ENCODE data around the gene ATP13A3. TPM values are rescaled to one million over a fixed set of nuclear protein-coding genes. Genes with fewer than 3 reads are reported as not detected.

The ATP13A3 gene
- 187 and 569 TPM in 2 replicates for total RNA-seq (2011; cell fraction: chromatin; rRNA removed; ENCODE audit: low replicate concordance)
- total RNA-seq (2011; cell fraction: nucleolus; rRNA removed) = 75.4 and 99.2 TPM in 2 replicates
- 212 and 321 TPM in 2 replicates for total RNA-seq (2011; cell fraction: nucleoplasm; rRNA removed)
- total RNA-seq (2014; rRNA removed) (72.3 and 86.6 TPM in 2 replicates), total RNA-seq (2014; rRNA removed; fragmentation: Illumina TruSeq; extraction: Trizol) (116 and 120 TPM in 2 replicates), total RNA-seq (2015; rRNA removed; fragmentation: Illumina TruSeq; extraction: Trizol) (87.3 and 95.8 TPM in 2 replicates), total RNA-seq (2021) (85.4 and 95.2 TPM in 2 replicates), polyA plus RNA-seq (2011; rRNA removed) (99.4 and 135 TPM in 2 replicates), polyA plus RNA-seq (2014; fragmentation: Illumina TruSeq; extraction: Trizol) (65.9 and 77.7 TPM in 2 replicates), polyA plus RNA-seq (2014; fragmentation: Nextera tagmentation; extraction: Ambion mirVana) (10 to 100 TPM; 16.6 to 16.8 TPM), polyA plus RNA-seq (2014; rRNA removed) (46.2 and 54.7 TPM in 2 replicates), polyA minus RNA-seq (2011; rRNA and poly(A)+ RNA removed) (360 and 406 TPM in 2 replicates), Bru-seq, nascent RNA (percentile 90 among the genes with signal in this experiment), BruChase-seq, experiment 1, labeled RNA remaining after a 2-hour chase (percentile 95 among the genes with signal in this experiment), BruChase-seq, experiment 2, labeled RNA remaining after a 6-hour chase (percentile 96 among the genes with signal in this experiment)
- polyA plus RNA-seq (2011; cell fraction: cytosol; rRNA removed) = 14.3 and 36.7 TPM in 2 replicates
- polyA plus RNA-seq (2011; cell fraction: nucleus; rRNA removed) = 52.7 and 77.5 TPM in 2 replicates
- polyA plus RNA-seq (2012) = 35.4 and 37.3 TPM in 2 replicates
- polyA minus RNA-seq (2011; cell fraction: cytosol; rRNA and poly(A)+ RNA removed) = 76.2 and 93.9 TPM in 2 replicates
- polyA minus RNA-seq (2011; cell fraction: nucleus; rRNA and poly(A)+ RNA removed) = 87.1 and 158 TPM in 2 replicates
- long read RNA-seq, experiment 1, full-length matches to known transcripts = 9 of 87 reads
- long read RNA-seq, experiment 1, partial matches to known transcripts = 26 of 87 reads
- long read RNA-seq, experiment 1, other reads (novel, unspliced or antisense) = 52 of 87 reads
- long read RNA-seq, experiment 2, partial matches to known transcripts = 0 of 23 reads
- long read RNA-seq, experiment 2, other reads (novel, unspliced or antisense) = 23 of 23 reads
- long read RNA-seq, experiment 3, partial matches to known transcripts = 0 of 2 reads
- long read RNA-seq, experiment 3, other reads (novel, unspliced or antisense) = 1 of 2 reads

GRCh38 chr3:194486540-194487288 lies at the start of gene ATP13A3:
Gene ATP13A3 (minus strand): TSS chr3:194487002. CDS start chr3:194462190, 24,812 bp downstream.
- in situ Hi-C loops (cut with MboI) = no loop called here
- CTCF ChIA-PET (ENCODE audit: low intra/inter-chr PET ratio) = interaction anchor here (1.4 kb wide), 1 partner anchor 15 kb away, joined by 5 read pairs; no protein-coding TSS in a partner anchor
- TF ChIP-seq ARID3A (IDR thresholded peaks at IDR 0.05; ENCODE audit: borderline replicate concordance, low read depth, low read length) (no peak), PHF21A (IDR thresholded peaks at IDR 0.05; ENCODE audit: borderline replicate concordance, low read depth) (no peak), RBBP5 (IDR thresholded peaks at IDR 0.05; ENCODE audit: borderline replicate concordance, insufficient read depth, low read length, poor library complexity, severe bottlenecking) (peak; percentile 62), SP1 (CRISPR knock-in tag; IDR thresholded peaks at IDR 0.05) (peak; percentile 69; the same call in 1 of the 2 replicates), POLR2G (IDR thresholded peaks at IDR 0.05; ENCODE audit: low read depth, low read length) (peak; percentile 85), MCM7 (IDR thresholded peaks at IDR 0.05) (no peak), PTBP1 (IDR thresholded peaks at IDR 0.05; ENCODE audit: low read depth, low read length) (no peak), KAT8 (IDR thresholded peaks at IDR 0.05; ENCODE audit: low read depth) (no peak), HNRNPK (IDR thresholded peaks at IDR 0.05; ENCODE audit: low read depth, low read length, poor library complexity, severe bottlenecking) (peak; percentile 19), PKNOX1 (IDR thresholded peaks at IDR 0.05) (no peak)
- TF ChIP-seq, protein P1, sequence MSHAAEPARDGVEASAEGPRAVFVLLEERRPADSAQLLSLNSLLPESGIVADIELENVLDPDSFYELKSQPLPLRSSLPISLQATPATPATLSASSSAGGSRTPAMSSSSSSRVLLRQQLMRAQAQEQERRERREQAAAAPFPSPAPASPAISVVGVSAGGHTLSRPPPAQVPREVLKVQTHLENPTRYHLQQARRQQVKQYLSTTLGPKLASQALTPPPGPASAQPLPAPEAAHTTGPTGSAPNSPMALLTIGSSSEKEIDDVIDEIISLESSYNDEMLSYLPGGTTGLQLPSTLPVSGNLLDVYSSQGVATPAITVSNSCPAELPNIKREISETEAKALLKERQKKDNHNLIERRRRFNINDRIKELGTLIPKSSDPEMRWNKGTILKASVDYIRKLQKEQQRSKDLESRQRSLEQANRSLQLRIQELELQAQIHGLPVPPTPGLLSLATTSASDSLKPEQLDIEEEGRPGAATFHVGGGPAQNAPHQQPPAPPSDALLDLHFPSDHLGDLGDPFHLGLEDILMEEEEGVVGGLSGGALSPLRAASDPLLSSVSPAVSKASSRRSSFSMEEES (CRISPR knock-in tag; IDR thresholded peaks at IDR 0.05) = peak; percentile 96

More at GRCh38 chr3:194486540-194487288, at the start of gene ATP13A3:
- peaks cover 48 to 60% of the 10 kb centered on the region in 2 experiments for H3K4me1 ChIP-seq (replicated peaks in 1 of 2; ENCODE audit: control insufficient read depth in 2 of 2, insufficient read depth in 2 of 2, low read length in 2 of 2)
- peaks cover 9% of the 10 kb centered on the region; the same call in 1 of the 2 replicates for H4K20me1 ChIP-seq (replicated peaks; ENCODE audit: control insufficient read depth, insufficient read depth, low read length)
- FAIRE-seq (no peak), DNase-seq (ENCODE audit: extremely low read depth in 1 of 4, low spot score in 3 of 4) (peak; percentile 92 to 97 (median 96)), ATAC-seq (peak; percentile 84)
- BruUV-seq (replicated peaks) = no TSS peak
- 1% methylated on average over 34 of the region's 99 CpGs for WGBS (ENCODE audit: insufficient coverage, low coverage, missing lambda C conversion rate)
- peak within 1 kb of the TSS; percentile 93 for H3K4me2 ChIP-seq (ENCODE audit: insufficient read depth, low read length)
- H3K9ac ChIP-seq (ENCODE audit: insufficient read depth in 1 of 2, low read depth in 2 of 2, low read length in 2 of 2) = peak within 1 kb of the TSS; percentile 85 to 98
- H3K27ac ChIP-seq (ENCODE audit: extremely low read depth, low read depth, low read length) = peak within 1 kb of the TSS; percentile 93
- H3K9me1 ChIP-seq (ENCODE audit: control insufficient read depth, insufficient read depth, low read length) = no peaks in the 10 kb centered on the region
- H3K9me3 ChIP-seq (replicated peaks; ENCODE audit: control insufficient read depth, insufficient read depth, low read depth, low read length) = no peaks in the 10 kb centered on the region
- H3K79me2 ChIP-seq (ENCODE audit: control insufficient read depth, insufficient read depth, low read length) = peaks cover 58% of the 10 kb centered on the region
- H3K36me3 ChIP-seq (ENCODE audit: control insufficient read depth, insufficient read depth, low read length) = peaks cover 35% of the 10 kb centered on the region
- H3K27me3 ChIP-seq (ENCODE audit: control insufficient read depth in 2 of 2, insufficient read depth in 2 of 2, low read length in 2 of 2) = no peaks in the 10 kb centered on the region
- H2AFZ ChIP-seq (ENCODE audit: low read depth, low read length) = peak within 1 kb of the TSS; percentile 89
- intact Hi-C loops (cut with micrococcal nuclease) = loop anchor here (5.0 to 10.0 kb wide), 2 partner anchors 36 to 402 kb away; no protein-coding TSS in a partner anchor
- POLR2A ChIA-PET = interaction anchor here (0.6 to 2.0 kb wide), 6 partner anchors 12 to 147 kb away, joined by 3 to 12 read pairs (median 3); no protein-coding TSS in a partner anchor
- H3K4me3 ChIP-seq = peak within 1 kb of the TSS; percentile 66
